Esophagus squamous epithelium (tissue), 5 donors: Measurements from ENCODE around the gene POLRMT. TPM values are rescaled to one million over a fixed set of nuclear protein-coding genes. Genes with fewer than 3 reads are reported as not detected.

Experiments
- DNase-seq: peaks from one replicate; lab custom pipeline; 2025; lab: John Stamatoyannopoulos, UW
- H3K27ac ChIP-seq, 4 donors: fragments of 200-600 bp; sonication (generic); one replicate each; pipeline ENCODE4 v1.5.1; 2016 to 2019; ENCODE audit warnings: mild to moderate bottlenecking in 1 of 4
- H3K27me3 ChIP-seq, 4 donors: fragments of 200-600 bp; sonication (generic); 1 replicate in 3 of 4; 2 replicates in 1 of 4; pipeline versions ENCODE4 v1.5.1 to v1.6.0; 2017 to 2021; ENCODE audit warnings: antibody characterized with exemption in 1 of 4
- H3K36me3 ChIP-seq, 3 donors: fragments of 200-600 bp; sonication (generic); one replicate each; pipeline ENCODE4 v1.5.1; 2016 to 2019
- H3K4me1 ChIP-seq, 3 donors: fragments of 200-600 bp; sonication (generic); one replicate each; pipeline ENCODE4 v1.5.1; 2017 to 2019
- H3K4me3 ChIP-seq, 4 donors: fragments of 200-600 bp; sonication (generic); 1 replicate in 3 of 4; 2 replicates in 1 of 4; pipeline ENCODE4 v1.5.1; 2016 to 2019; ENCODE audit warnings: mild to moderate bottlenecking in 2 of 4, moderate library complexity in 1 of 4
- H3K9me3 ChIP-seq, 3 donors: fragments of 200-600 bp; sonication (generic); one replicate each; pipeline ENCODE4 v1.5.1; 2016 to 2019
- POLR2A ChIP-seq, 4 donors: fragments of 450-650 bp; IDR thresholded peaks; one replicate each; pipeline ENCODE4 v1.6.1; 2017; ENCODE audit warnings: antibody characterized with exemption in 4 of 4, mild to moderate bottlenecking in 4 of 4, moderate library complexity in 3 of 4
- WGBS, 2 donors: methylation state at CpG; one replicate each; pipeline ENCODE4 v1.1.5; 2018; 5-methylcytosine and 5-hydroxymethylcytosine counted together
- intact Hi-C: fragments of 100-400 bp; cut with DNase I; formaldehyde crosslinking; loops from one replicate; pipeline ENCODE4 v1.15.0; 2022
- total RNA-seq, 4 donors: library from RNA; depleted of rRNA; stranded (reverse); fragments of >200 nt; gene quantifications; one replicate each; pipeline ENCODE4 v1.1.0, GENCODE V29; 2016
- TF ChIP-seq, protein P1 (sequence below), 6 experiments: fragments of 450-650 bp in 4 of 6; fragments of 200-600 bp in 2 of 6; sonication (generic) in 2 of 6; IDR thresholded peaks; one replicate each; pipeline ENCODE4 v1.5.1; 2016 to 2019; ENCODE audit warnings: antibody characterized with exemption in 6 of 6, mild to moderate bottlenecking in 4 of 6, moderate library complexity in 4 of 6
- donor health status: DM: yes; HTN: yes; CAD: no.

POLRMT gene
- total RNA-seq, 4 donors from 2014 or later, result 23.5 to 32.3 (median 25.0) TPM

DNA sequence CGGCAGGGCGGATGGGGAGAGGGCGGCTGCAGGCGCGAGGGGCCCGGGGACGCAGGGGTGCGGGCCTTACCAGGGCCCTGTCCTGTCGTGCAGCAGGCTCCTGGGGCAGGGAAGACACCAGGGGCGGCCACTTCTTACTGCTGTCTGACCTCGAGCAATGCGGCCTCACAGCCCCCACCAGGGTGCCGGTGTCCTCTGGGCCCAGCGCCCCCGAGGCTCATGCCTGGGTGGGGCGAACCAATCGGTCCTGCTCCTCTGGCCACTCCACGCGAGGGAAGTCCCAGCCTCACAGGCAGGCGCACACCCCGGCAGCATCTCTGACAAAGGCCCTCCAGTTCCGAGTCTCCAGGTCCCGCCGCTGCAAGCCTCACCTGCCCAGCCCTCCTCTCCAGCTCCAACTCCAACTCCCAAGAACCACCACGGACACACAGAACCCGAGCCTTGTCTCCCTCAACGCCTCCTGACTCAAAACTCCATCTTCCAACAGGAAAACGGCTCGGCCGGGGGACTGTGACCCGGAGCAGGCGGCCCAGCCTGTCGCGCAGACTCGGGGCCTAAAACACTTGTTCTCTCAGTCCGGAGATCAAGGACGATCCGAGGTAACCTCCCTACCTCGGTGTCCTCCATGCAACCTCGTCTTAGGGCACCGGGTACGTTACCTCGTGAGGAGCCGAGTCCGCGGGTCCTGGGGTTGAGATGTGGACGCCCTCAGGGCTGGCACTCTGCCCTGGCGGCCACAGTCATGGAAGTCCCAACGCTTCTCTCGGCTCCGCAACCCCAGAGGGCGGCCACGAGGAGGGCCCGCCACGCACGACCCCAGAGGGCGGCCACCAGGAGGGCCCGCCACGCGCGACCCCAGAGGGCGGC is 12.8 kb upstream of the POLRMT start:
- Histone ChIP-seq H3K4me1 (peaks cover 0 to 6% (median 0%) of the 10 kb centered on the region in 3 donors), H3K36me3 (peaks cover 35 to 72% (median 46%) of the 10 kb centered on the region in 3 donors), H3K27me3 (no peaks in the 10 kb centered on the region), H3K4me3 (no peak overlapping the region), H3K9me3 (no peaks in the 10 kb centered on the region), H3K27ac (no peak overlapping the region)
- TF ChIP-seq, protein P1, sequence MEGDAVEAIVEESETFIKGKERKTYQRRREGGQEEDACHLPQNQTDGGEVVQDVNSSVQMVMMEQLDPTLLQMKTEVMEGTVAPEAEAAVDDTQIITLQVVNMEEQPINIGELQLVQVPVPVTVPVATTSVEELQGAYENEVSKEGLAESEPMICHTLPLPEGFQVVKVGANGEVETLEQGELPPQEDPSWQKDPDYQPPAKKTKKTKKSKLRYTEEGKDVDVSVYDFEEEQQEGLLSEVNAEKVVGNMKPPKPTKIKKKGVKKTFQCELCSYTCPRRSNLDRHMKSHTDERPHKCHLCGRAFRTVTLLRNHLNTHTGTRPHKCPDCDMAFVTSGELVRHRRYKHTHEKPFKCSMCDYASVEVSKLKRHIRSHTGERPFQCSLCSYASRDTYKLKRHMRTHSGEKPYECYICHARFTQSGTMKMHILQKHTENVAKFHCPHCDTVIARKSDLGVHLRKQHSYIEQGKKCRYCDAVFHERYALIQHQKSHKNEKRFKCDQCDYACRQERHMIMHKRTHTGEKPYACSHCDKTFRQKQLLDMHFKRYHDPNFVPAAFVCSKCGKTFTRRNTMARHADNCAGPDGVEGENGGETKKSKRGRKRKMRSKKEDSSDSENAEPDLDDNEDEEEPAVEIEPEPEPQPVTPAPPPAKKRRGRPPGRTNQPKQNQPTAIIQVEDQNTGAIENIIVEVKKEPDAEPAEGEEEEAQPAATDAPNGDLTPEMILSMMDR (IDR thresholded peaks at IDR 0.05), result no peak
- TF ChIP-seq POLR2A (IDR thresholded peaks at IDR 0.05), result no peak
- DNase-seq, result no peak
- intact Hi-C loops, result no loop called here
- 78% methylated on average over 9 of the region's 62 CpGs; no CpG with 5 or more reads in 1 of the 2 donors for WGBS, 2 donors

- peaks cover 24 to 59% (median 34%) of the 10 kb centered on the region in 3 donors for H3K36me3 ChIP-seq
- intact Hi-C loops, result no loop called here
- DNase-seq, result no peak
- H3K9me3 ChIP-seq, result no peaks in the 10 kb centered on the region
- 64% methylated on average over 6 of the region's 14 CpGs; no CpG with 5 or more reads in 1 of the 2 donors for WGBS, 2 donors
- H3K4me3 ChIP-seq, result no peak overlapping the region
- peaks cover 4 to 13% (median 6%) of the 10 kb centered on the region in 3 donors for H3K4me1 ChIP-seq
- H3K27me3 ChIP-seq, result no peaks in the 10 kb centered on the region
- no peak overlapping the region for H3K27ac ChIP-seq
- TF ChIP-seq POLR2A (IDR thresholded peaks at IDR 0.05), result no peak
- TF ChIP-seq, protein P1 (IDR thresholded peaks at IDR 0.05), result no peak
These were observed 11.5 kb upstream of the POLRMT start for GRCh38 chr19:644789-645188.

DNA sequence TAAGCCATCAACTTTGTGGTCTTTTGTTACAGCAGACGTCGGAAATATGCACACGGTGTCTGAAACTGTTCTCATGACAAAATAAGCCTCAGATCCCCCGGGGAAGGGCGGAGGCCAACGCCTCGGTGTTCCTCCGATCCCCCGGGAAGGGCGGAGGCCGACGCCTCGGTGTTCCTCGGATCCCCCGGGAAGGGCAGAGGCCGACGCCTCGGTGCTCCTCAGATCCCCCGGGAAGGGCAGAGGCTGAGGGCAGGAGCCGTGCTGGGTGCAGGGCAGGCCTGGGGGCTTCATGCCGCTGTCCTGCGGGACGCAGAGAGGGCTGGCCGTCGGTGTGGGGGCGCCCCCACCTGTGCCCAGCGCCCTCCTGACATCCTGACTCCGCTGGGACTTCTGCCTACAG is 11.0 kb upstream of the POLRMT start:
- Histone ChIP-seq H3K4me1 (peaks cover 4 to 16% (median 7%) of the 10 kb centered on the region in 3 donors), H3K27ac (no peak overlapping the region), H3K4me3 (no peak overlapping the region), H3K27me3 (no peaks in the 10 kb centered on the region), H3K36me3 (peaks cover 20 to 54% (median 30%) of the 10 kb centered on the region in 3 donors), H3K9me3 (no peaks in the 10 kb centered on the region)
- WGBS, 2 donors, result 58 to 67% methylated on average over 9 to 10 of the region's 28 CpGs
- intact Hi-C loops, result no loop called here
- no peak for TF ChIP-seq POLR2A (IDR thresholded peaks at IDR 0.05)
- TF ChIP-seq, protein P1 (IDR thresholded peaks at IDR 0.05), result no peak
- DNase-seq, result no peak

DNA sequence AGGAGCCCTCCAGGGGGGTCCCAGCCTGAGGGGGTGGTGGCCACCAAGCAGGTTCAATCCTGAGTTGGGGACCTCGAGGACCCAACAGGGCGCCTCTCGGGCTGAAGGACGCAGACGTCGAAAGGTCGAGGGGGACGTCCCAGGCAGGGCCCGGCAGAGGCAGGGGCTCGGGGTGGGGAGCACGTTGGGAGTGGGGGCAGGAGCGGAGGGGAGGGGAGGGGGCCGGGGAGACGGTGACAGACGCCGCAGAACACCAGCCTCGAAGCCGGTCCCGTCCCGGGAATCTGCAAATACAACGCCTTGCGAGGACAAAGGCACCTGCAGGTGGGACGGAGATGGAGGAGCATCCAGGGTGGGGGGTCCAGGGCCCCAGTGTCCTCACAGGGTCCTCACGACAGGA is 10.4 kb upstream of the POLRMT start:
- Histone ChIP-seq H3K4me3 (no peak overlapping the region), H3K4me1 (peaks cover 11 to 22% (median 13%) of the 10 kb centered on the region in 3 donors), H3K9me3 (no peaks in the 10 kb centered on the region), H3K27ac (no peak overlapping the region), H3K36me3 (peaks cover 13 to 48% (median 24%) of the 10 kb centered on the region in 3 donors), H3K27me3 (no peaks in the 10 kb centered on the region)
- TF ChIP-seq POLR2A (IDR thresholded peaks at IDR 0.05), result no peak
- TF ChIP-seq, protein P1 (IDR thresholded peaks at IDR 0.05), result no peak
- 86 to 94% methylated on average over 7 to 8 of the region's 24 CpGs for WGBS, 2 donors
- DNase-seq, result no peak
- intact Hi-C loops, result no loop called here
